GM23338 (cell line): ENCODE results near the gene MTMR3. TPM values are rescaled to one million over a fixed set of nuclear protein-coding genes. Genes with fewer than 3 reads are reported as not detected.

Experiments used
- ATAC-seq: fragments of 200-7000 bp; cut with Tn5 transposase; 3 replicates; pipeline ENCODE4 v1.9.1; 2020
- DNase-seq: peaks from one replicate; pipeline ENCODE4 v3.0.0-alpha.2; 2015; ENCODE audit warnings: low spot score
- H2AFZ ChIP-seq: fragments of 200-600 bp; sonication (generic); 2 replicates; pipeline ENCODE4 v1.8.0; 2016; ENCODE audit warnings: antibody characterized with exemption, mild to moderate bottlenecking, moderate library complexity
- H3F3A ChIP-seq: fragments of 200-600 bp; sonication (generic); replicated peaks from 2 replicates; pipeline ENCODE4 v1.8.0; 2017; ENCODE audit warnings: antibody characterized with exemption, mixed run types, low read depth
- H3K27ac ChIP-seq: fragments of 200-600 bp; sonication (generic); 2 replicates; pipeline ENCODE4 v1.6.1; 2016; ENCODE audit warnings: low read depth
- H3K27me3 ChIP-seq: fragments of 200-600 bp; sonication (generic); 2 replicates; pipeline ENCODE4 v1.8.0; 2016; ENCODE audit warnings: mild to moderate bottlenecking, mixed run types, moderate library complexity; ENCODE audit not compliant: insufficient read depth
- H3K36me3 ChIP-seq: fragments of 200-600 bp; sonication (generic); 2 replicates; pipeline ENCODE4 v1.8.0; 2016; ENCODE audit warnings: mild to moderate bottlenecking; ENCODE audit not compliant: insufficient read depth
- H3K4me1 ChIP-seq: fragments of 200-600 bp; sonication (generic); 2 replicates; pipeline ENCODE4 v1.8.0; 2016; ENCODE audit warnings: mild to moderate bottlenecking, moderate library complexity; ENCODE audit not compliant: insufficient read depth
- H3K4me2 ChIP-seq: fragments of 200-600 bp; sonication (generic); 2 replicates; pipeline ENCODE4 v1.7.1; 2017; ENCODE audit warnings: mixed run types
- H3K4me3 ChIP-seq: fragments of 200-600 bp; sonication (generic); 2 replicates; pipeline ENCODE4 v1.6.1; 2016; ENCODE audit warnings: mixed run types
- H3K79me2 ChIP-seq: fragments of 200-600 bp; sonication (generic); replicated peaks from 2 replicates; pipeline ENCODE4 v1.8.0; 2017; ENCODE audit warnings: mild to moderate bottlenecking; ENCODE audit not compliant: insufficient read depth
- H3K9me2 ChIP-seq: fragments of 200-600 bp; sonication (generic); 2 replicates; pipeline ENCODE4 v1.8.0; 2017; ENCODE audit not compliant: insufficient read depth
- H4K20me1 ChIP-seq: fragments of 200-600 bp; sonication (generic); replicated peaks from 2 replicates; pipeline ENCODE4 v1.8.0; 2017; ENCODE audit warnings: mild to moderate bottlenecking; ENCODE audit not compliant: insufficient read depth
- H3K27ac Mint-ChIP-seq: 2 replicates; pipeline ENCODE4 v1.8.0; 2020; ENCODE audit warnings: inconsistent platforms, mild to moderate bottlenecking, moderate library complexity, mixed read lengths
- H3K27me3 Mint-ChIP-seq: 3 replicates; pipeline ENCODE4 v1.8.0; 2022; ENCODE audit warnings: low read depth, mild to moderate bottlenecking, moderate library complexity, mixed read lengths, inconsistent platforms; ENCODE audit not compliant: insufficient read depth, poor library complexity
- H3K36me3 Mint-ChIP-seq: 3 replicates; pipeline ENCODE4 v1.8.0; 2021; ENCODE audit warnings: low read depth, mild to moderate bottlenecking, inconsistent platforms, moderate library complexity, mixed read lengths
- H3K4me1 Mint-ChIP-seq: 3 replicates; pipeline ENCODE4 v1.8.0; 2020; ENCODE audit warnings: mild to moderate bottlenecking, inconsistent platforms, mixed read lengths
- H3K4me3 Mint-ChIP-seq: 3 replicates; pipeline ENCODE4 v1.8.0; 2021; ENCODE audit warnings: moderate library complexity, mild to moderate bottlenecking, inconsistent platforms, mixed read lengths
- H3K9me3 Mint-ChIP-seq: 3 replicates; pipeline ENCODE4 v1.8.0; 2020; ENCODE audit warnings: moderate library complexity, mild to moderate bottlenecking, inconsistent platforms, mixed read lengths
- CTCF ChIP-seq, 2 experiments: fragments of 200-600 bp in 1 of 2; sonication (generic) in 1 of 2; conservative IDR thresholded peaks; 2 replicates each; pipeline versions ENCODE4 v1.5.1 to v1.6.1; 2016 to 2017; ENCODE audit warnings: antibody characterized with exemption in 2 of 2, low read depth in 2 of 2, mild to moderate bottlenecking in 2 of 2, moderate library complexity in 1 of 2
- ETS1 ChIP-seq: IDR thresholded peaks from 2 replicates; pipeline ENCODE4 v1.6.1; 2016; ENCODE audit warnings: antibody characterized with exemption
- EZH2phosphoT487 ChIP-seq: fragments of 200-600 bp; sonication (generic); IDR thresholded peaks from one replicate; pipeline ENCODE4 v1.8.1; 2018; ENCODE audit warnings: antibody characterized with exemption; ENCODE audit not compliant: unreplicated experiment
- JUNB ChIP-seq: IDR thresholded peaks from one replicate; pipeline ENCODE4 v1.6.1; 2016; ENCODE audit warnings: antibody characterized with exemption; ENCODE audit not compliant: unreplicated experiment
- POLR2AphosphoS5 ChIP-seq: IDR thresholded peaks from 2 replicates; pipeline ENCODE4 v1.6.1; 2016; ENCODE audit warnings: antibody characterized with exemption, low read depth
- REST ChIP-seq: IDR thresholded peaks from one replicate; pipeline ENCODE4 v1.6.1; 2018; ENCODE audit warnings: antibody characterized with exemption; ENCODE audit not compliant: unreplicated experiment
- STAT1 ChIP-seq: IDR thresholded peaks from one replicate; pipeline ENCODE4 v1.6.1; 2016; ENCODE audit warnings: antibody characterized with exemption; ENCODE audit not compliant: unreplicated experiment
- ZNF114 ChIP-seq: fragments of 250-450 bp; sonication (Bioruptor Pico); IDR thresholded peaks from 2 replicates; pipeline ENCODE4 v1.5.0; 2020; ENCODE audit warnings: mild to moderate bottlenecking, moderate library complexity
- ZNF462 ChIP-seq: fragments of 250-450 bp; sonication (Bioruptor Pico); IDR thresholded peaks from 2 replicates; pipeline ENCODE4 v1.5.0; 2020; ENCODE audit warnings: mild to moderate bottlenecking, moderate library complexity
- polyA plus RNA-seq: library from polyadenylated mRNA; unstranded; fragments of >200 nt; fragmentation: Nextera tagmentation; extraction: Ambion mirVana; gene quantifications from 2 replicates; pipeline ENCODE4 v1.2.1, GENCODE V29; 2016
- total RNA-seq: library from RNA; depleted of rRNA; stranded (reverse); fragments of >200 nt; shearing (Covaris generic); gene quantifications from 2 replicates; pipeline ENCODE4 v1.2.3, GENCODE V29; 2014

Gene MTMR3
- total and polyA plus RNA-seq, 2 experiments from 2014 or later = 5.2 to 27.4 TPM

- no peak for TF ChIP-seq REST
- no peak for TF ChIP-seq CTCF (conservative IDR thresholded peaks at IDR 0.05; ENCODE audit: low read depth in 2 of 2)
- no peak for TF ChIP-seq EZH2phosphoT487
- no peak for TF ChIP-seq ETS1
- TF ChIP-seq POLR2AphosphoS5 = no peak
- TF ChIP-seq JUNB = no peak
- TF ChIP-seq ZNF114 (CRISPR knock-in tag) = no peak
- no peak for TF ChIP-seq STAT1
These were observed 28.5 kb upstream of the MTMR3 start (continued) for GRCh38 chr22:29854432-29854831.

- Histone ChIP-seq H3K36me3 (no peaks in the 10 kb centered on the region), H3F3A (no peaks in the 10 kb centered on the region), H2AFZ (no peak overlapping the region), H3K79me2 (no peaks in the 10 kb centered on the region), H3K4me2 (no peak overlapping the region), H3K4me1 (no peaks in the 10 kb centered on the region), H3K27ac (no peak overlapping the region), H3K4me3 (no peak overlapping the region), H3K27me3 (no peaks in the 10 kb centered on the region), H4K20me1 (no peaks in the 10 kb centered on the region), H3K9me2 (no peaks in the 10 kb centered on the region)
- no peak overlapping the region for H3K27ac Mint-ChIP-seq
- no peaks in the 10 kb centered on the region for H3K27me3 Mint-ChIP-seq
- H3K36me3 Mint-ChIP-seq = no peaks in the 10 kb centered on the region
- H3K4me3 Mint-ChIP-seq = no peak overlapping the region
- H3K4me1 Mint-ChIP-seq = no peaks in the 10 kb centered on the region
- DNase-seq (no peak), ATAC-seq (no peak)
- H3K9me3 Mint-ChIP-seq = no peaks in the 10 kb centered on the region; the same call in 2 of the 3 replicates
- TF ChIP-seq CTCF (conservative IDR thresholded peaks at IDR 0.05; ENCODE audit: low read depth in 2 of 2) (0 out of 4 replicates have a peak, but pooled peaks of 1 of the 2 experiments have one; percentile 20), ZNF462 (CRISPR knock-in tag) (no peak)
These were observed 27.3 kb upstream of the MTMR3 start for GRCh38 chr22:29855611-29856181.
